Adrenal gland (tissue), 5 donors: Measurements from ENCODE around the gene CATSPER4.

Source experiments
- POLR2A ChIP-seq, 2 donors: fragments of 450-650 bp; IDR thresholded peaks; one replicate each; pipeline ENCODE4 v1.6.1; 2017; ENCODE audit warnings: antibody characterized with exemption in 2 of 2, mild to moderate bottlenecking in 2 of 2, moderate library complexity in 1 of 2
- TF ChIP-seq, protein P1 (sequence below), 6 experiments: fragments of 450-650 bp in 4 of 6; fragments of 200-600 bp in 2 of 6; sonication (generic) in 1 of 6; IDR thresholded peaks; 1 replicate in 5 of 6; 2 replicates in 1 of 6; pipeline versions ENCODE4 v1.5.1 to v1.8.0; 2016 to 2021; ENCODE audit warnings: antibody characterized with exemption in 6 of 6, mild to moderate bottlenecking in 2 of 6, moderate library complexity in 1 of 6
- donor health status: DM: no; HTN: no; CAD: no.

DNA sequence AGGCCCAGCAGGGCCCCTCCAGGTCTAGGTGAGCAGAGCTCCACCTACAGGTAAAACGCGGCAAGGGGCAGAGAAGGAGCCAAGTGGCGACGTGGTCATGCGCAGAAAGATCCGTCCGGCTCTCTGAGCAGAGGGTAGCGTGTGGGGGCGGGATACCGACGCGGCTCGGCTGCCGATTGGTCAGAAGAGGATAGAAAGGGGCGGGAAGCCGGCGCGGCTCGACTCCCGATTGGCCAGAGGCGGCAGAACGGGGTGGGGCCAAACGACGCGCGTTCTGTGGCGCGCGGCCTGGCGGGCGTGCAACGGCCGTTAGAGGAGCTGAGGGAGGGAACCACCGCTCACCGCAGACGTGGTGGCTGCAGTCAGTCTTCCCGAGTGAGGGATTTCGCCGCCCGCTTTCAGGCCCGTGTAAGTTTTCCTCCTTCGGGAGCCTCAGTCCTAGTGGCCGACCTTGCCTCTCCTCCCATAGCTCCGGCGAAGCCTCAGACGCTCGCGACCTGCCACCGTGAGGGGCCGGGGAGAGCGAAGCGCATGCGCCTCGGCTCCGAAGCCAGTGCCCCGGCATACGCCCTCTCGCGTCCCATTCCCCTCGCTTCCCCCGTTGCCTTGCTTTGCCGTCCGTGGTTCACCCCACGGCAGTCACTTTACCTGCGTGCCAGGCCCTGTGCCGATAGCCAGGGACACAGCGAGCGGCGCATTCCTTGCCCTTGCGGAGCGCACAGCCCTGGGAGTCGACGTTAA, 43.7 kb downstream of the CATSPER4 start, which contains the start of gene CEP85:
- TF ChIP-seq, protein P1, sequence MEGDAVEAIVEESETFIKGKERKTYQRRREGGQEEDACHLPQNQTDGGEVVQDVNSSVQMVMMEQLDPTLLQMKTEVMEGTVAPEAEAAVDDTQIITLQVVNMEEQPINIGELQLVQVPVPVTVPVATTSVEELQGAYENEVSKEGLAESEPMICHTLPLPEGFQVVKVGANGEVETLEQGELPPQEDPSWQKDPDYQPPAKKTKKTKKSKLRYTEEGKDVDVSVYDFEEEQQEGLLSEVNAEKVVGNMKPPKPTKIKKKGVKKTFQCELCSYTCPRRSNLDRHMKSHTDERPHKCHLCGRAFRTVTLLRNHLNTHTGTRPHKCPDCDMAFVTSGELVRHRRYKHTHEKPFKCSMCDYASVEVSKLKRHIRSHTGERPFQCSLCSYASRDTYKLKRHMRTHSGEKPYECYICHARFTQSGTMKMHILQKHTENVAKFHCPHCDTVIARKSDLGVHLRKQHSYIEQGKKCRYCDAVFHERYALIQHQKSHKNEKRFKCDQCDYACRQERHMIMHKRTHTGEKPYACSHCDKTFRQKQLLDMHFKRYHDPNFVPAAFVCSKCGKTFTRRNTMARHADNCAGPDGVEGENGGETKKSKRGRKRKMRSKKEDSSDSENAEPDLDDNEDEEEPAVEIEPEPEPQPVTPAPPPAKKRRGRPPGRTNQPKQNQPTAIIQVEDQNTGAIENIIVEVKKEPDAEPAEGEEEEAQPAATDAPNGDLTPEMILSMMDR (IDR thresholded peaks at IDR 0.05): peak; percentile 63 to 82 (median 78)
- peak; percentile 64 to 87 for TF ChIP-seq POLR2A (IDR thresholded peaks at IDR 0.05)
